Osteocyte (in vitro differentiated cells): ENCODE measurements around the gene STARD3. TPM values are rescaled to one million over a fixed set of nuclear protein-coding genes. Genes with fewer than 3 reads are reported as not detected.

Source experiments
- DNase-seq: peaks from one replicate; pipeline ENCODE4 v3.0.0; 2021; ENCODE audit warnings: mixed read lengths; ENCODE audit not compliant: unreplicated experiment; ENCODE audit errors: extremely low spot score
- H3K27ac Mint-ChIP-seq: one replicate; pipeline ENCODE4 v1.8.0; 2021; ENCODE audit warnings: mild to moderate bottlenecking, mixed read lengths; ENCODE audit not compliant: unreplicated experiment
- H3K27me3 Mint-ChIP-seq: one replicate; pipeline ENCODE4 v1.8.0; 2021; ENCODE audit warnings: mixed read lengths; ENCODE audit not compliant: unreplicated experiment
- H3K36me3 Mint-ChIP-seq: one replicate; pipeline ENCODE4 v1.8.0; 2021; ENCODE audit warnings: mixed read lengths; ENCODE audit not compliant: unreplicated experiment
- H3K4me1 Mint-ChIP-seq: one replicate; pipeline ENCODE4 v1.8.0; 2021; ENCODE audit warnings: mixed read lengths; ENCODE audit not compliant: unreplicated experiment
- H3K4me3 Mint-ChIP-seq: one replicate; pipeline ENCODE4 v1.8.0; 2021; ENCODE audit warnings: mild to moderate bottlenecking, moderate library complexity, mixed read lengths; ENCODE audit not compliant: unreplicated experiment
- H3K9me3 Mint-ChIP-seq: one replicate; pipeline ENCODE4 v1.8.0; 2021; ENCODE audit warnings: mixed read lengths; ENCODE audit not compliant: unreplicated experiment
- total RNA-seq: library from RNA; stranded (reverse); gene quantifications from 2 replicates; pipeline ENCODE4 v1.2.1, GENCODE V29; 2021
- TF ChIP-seq, protein P1 (sequence below): fragments of 200-600 bp; sonication (generic); IDR thresholded peaks from 2 replicates; pipeline ENCODE4 v1.5.0; 2021; ENCODE audit warnings: antibody characterized with exemption, mild to moderate bottlenecking, moderate library complexity

The STARD3 gene
- total RNA-seq, 1 donor from 2014 or later: 68.9 TPM

GRCh38 chr17:39639566-39640458 lies 2.9 kb downstream of the STARD3 start:
- Mint-ChIP-seq H3K27ac (no peak overlapping the region), H3K27me3 (no peaks in the 10 kb centered on the region), H3K36me3 (no peaks in the 10 kb centered on the region), H3K9me3 (no peaks in the 10 kb centered on the region), H3K4me3 (no peak overlapping the region), H3K4me1 (peaks cover 53% of the 10 kb centered on the region)
- no peak for DNase-seq
- TF ChIP-seq, protein P1, sequence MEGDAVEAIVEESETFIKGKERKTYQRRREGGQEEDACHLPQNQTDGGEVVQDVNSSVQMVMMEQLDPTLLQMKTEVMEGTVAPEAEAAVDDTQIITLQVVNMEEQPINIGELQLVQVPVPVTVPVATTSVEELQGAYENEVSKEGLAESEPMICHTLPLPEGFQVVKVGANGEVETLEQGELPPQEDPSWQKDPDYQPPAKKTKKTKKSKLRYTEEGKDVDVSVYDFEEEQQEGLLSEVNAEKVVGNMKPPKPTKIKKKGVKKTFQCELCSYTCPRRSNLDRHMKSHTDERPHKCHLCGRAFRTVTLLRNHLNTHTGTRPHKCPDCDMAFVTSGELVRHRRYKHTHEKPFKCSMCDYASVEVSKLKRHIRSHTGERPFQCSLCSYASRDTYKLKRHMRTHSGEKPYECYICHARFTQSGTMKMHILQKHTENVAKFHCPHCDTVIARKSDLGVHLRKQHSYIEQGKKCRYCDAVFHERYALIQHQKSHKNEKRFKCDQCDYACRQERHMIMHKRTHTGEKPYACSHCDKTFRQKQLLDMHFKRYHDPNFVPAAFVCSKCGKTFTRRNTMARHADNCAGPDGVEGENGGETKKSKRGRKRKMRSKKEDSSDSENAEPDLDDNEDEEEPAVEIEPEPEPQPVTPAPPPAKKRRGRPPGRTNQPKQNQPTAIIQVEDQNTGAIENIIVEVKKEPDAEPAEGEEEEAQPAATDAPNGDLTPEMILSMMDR: no peak

DNA sequence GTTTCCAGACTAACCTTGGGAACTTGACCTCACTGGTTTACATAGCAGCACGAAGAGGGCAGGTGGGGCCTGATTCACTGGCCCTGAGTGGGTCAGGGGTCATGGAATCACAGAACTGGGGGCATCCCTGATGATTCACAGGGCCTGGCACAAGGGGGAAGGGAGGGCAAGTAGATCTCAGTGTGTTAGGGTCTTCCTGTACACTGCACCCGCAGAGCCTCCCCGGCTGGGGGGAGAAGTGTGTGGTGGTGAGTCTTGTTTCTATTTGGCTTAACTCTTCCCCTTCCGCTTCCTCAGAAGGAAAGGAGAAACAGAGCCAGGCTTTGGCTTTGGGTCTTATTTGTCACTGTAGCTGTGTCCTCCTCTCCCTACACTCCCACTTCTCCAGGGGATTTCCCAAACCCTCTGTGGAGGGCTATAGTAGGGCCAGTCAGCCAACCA lies 3.7 kb downstream of the STARD3 start:
- H3K36me3 Mint-ChIP-seq: no peaks in the 10 kb centered on the region
- DNase-seq: no peak
- TF ChIP-seq, protein P1: no peak
- H3K27ac Mint-ChIP-seq: no peak overlapping the region
- H3K4me1 Mint-ChIP-seq: peaks cover 53% of the 10 kb centered on the region
- H3K4me3 Mint-ChIP-seq: no peak overlapping the region
- no peaks in the 10 kb centered on the region for H3K27me3 Mint-ChIP-seq
- H3K9me3 Mint-ChIP-seq: no peaks in the 10 kb centered on the region

- no peak for DNase-seq
- Mint-ChIP-seq H3K4me3 (no peak overlapping the region), H3K9me3 (no peaks in the 10 kb centered on the region), H3K4me1 (peaks cover 53% of the 10 kb centered on the region), H3K36me3 (no peaks in the 10 kb centered on the region), H3K27ac (no peak overlapping the region), H3K27me3 (no peaks in the 10 kb centered on the region)
- TF ChIP-seq, protein P1: no peak
These were observed 4.2 kb downstream of the STARD3 start for GRCh38 chr17:39641097-39641496.

DNA sequence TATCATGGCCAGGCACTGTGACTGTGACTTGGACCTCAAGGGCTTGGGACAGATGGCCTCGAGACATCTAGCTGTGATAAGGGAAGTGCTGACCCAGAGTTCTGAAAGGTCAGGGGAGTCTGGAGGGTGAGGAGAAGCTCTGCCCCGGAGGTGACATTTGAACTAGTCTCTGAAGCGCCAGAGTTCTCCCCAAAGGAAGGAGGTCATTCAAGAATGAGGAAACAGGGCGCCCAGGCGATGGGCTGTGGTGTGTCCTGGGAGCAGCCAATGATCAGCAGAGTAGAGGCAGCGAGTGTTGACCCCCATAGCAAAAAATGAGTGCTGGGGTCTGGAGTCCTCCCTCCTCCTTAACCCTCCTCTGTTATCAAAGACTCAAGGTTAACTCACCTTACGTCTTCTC lies 4.9 kb downstream of the STARD3 start:
- TF ChIP-seq, protein P1: no peak
- H3K36me3 Mint-ChIP-seq: no peaks in the 10 kb centered on the region
- H3K9me3 Mint-ChIP-seq: no peaks in the 10 kb centered on the region
- no peak overlapping the region for H3K4me3 Mint-ChIP-seq
- no peak for DNase-seq
- H3K27ac Mint-ChIP-seq: no peak overlapping the region
- H3K27me3 Mint-ChIP-seq: no peaks in the 10 kb centered on the region
- H3K4me1 Mint-ChIP-seq: peaks cover 50% of the 10 kb centered on the region

DNA sequence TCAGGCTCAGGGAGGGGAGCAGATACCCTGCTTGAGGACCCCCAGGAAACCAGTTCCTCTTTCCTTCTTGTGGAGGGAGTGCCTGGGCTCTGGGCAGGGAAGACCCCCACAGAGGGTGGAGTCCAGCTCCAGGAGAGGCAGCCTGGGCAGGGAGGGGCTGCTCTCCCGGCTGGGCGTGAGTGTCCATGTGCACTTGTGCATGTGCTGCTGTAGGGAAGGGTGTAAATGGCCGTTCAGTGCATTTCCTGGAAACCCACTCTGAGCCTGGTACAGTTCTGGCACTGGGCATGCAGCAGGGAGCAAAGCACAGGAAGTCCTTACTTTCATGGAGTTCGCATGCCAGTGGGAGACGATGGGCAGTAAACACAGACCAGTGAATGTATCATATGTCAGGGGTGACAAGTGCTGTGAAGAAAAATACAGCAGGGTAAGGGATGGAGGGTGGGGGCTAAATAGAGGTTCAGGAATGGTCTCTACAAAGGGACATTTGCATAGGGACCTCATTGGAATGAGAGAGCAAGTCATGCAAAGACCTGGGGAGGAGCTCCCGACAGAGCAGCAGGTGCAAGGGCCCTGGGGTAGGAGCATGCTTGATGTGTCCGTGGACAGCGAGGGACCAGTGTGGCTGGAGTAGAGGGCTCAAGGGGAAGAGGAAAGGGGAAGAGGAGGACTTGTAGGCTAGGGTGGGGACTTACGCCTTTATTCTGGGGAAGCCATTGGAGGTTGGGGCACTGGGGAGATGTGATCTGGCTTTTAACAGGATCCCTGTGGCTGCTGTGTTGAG lies 5.5 kb downstream of the STARD3 start:
- H3K27me3 Mint-ChIP-seq: no peaks in the 10 kb centered on the region
- no peak for DNase-seq
- H3K9me3 Mint-ChIP-seq: no peaks in the 10 kb centered on the region
- H3K27ac Mint-ChIP-seq: no peak overlapping the region
- no peak overlapping the region for H3K4me3 Mint-ChIP-seq
- H3K4me1 Mint-ChIP-seq: peaks cover 52% of the 10 kb centered on the region
- no peaks in the 10 kb centered on the region for H3K36me3 Mint-ChIP-seq
- TF ChIP-seq, protein P1: no peak
